ENCODE measurements around the gene KTN1.

KTN1 gene

DNA sequence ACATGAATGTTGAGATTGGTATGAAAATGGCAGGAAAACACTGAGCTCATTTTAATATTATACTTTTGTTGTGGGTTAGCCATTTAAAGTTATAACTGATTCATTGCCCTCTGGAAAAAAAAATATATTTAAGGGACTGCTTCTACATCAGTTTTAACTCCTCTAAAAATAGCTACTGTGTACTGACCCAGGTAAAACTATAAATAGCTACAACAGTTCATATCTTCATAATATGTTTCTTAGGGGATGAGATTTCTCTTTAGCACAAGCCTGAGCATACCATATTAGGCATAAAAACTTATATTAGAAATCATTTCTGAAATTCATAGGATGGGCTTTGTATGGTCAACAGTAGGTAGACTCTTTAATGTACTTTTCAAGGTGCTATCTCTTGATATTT, 81.0 kb downstream of the KTN1 start:
- Histone ChIP-seq H2AFZ (ENCODE audit: low read length) (no peak overlapping the region), H3K4me2 (ENCODE audit: low read depth, low read length, poor library complexity, severe bottlenecking) (no peak overlapping the region), H3K9ac (ENCODE audit: low read depth, low read length, poor library complexity, severe bottlenecking) (no peak overlapping the region), H3K79me2 (ENCODE audit: insufficient read depth, low read length) (no peaks in the 10 kb centered on the region), H4K20me1 (ENCODE audit: insufficient read depth, low read length, poor library complexity, severe bottlenecking) (no peaks in the 10 kb centered on the region), H3K9me2 (replicated peaks; ENCODE audit: low read depth, low read length) (no peaks in the 10 kb centered on the region), H3K27me3 (ENCODE audit: insufficient read depth, low read length, poor library complexity, severe bottlenecking) (no peaks in the 10 kb centered on the region), H3K4me3 (ENCODE audit: low read length, poor library complexity, severe bottlenecking) (no peak overlapping the region), H3K9me3 (ENCODE audit: insufficient read depth, low read depth, low read length) (no peaks in the 10 kb centered on the region), H3K36me3 (ENCODE audit: insufficient read depth, low read length) (peaks cover 83% of the 10 kb centered on the region), H3F3A (ENCODE audit: low read depth) (no peaks in the 10 kb centered on the region), H3K4me1 (ENCODE audit: insufficient read depth, low read length, poor library complexity, severe bottlenecking) (no peaks in the 10 kb centered on the region)
- TF ChIP-seq EZH2phosphoT487 (IDR thresholded peaks at IDR 0.05; ENCODE audit: borderline replicate concordance): no peak
- TF ChIP-seq, protein P1, sequence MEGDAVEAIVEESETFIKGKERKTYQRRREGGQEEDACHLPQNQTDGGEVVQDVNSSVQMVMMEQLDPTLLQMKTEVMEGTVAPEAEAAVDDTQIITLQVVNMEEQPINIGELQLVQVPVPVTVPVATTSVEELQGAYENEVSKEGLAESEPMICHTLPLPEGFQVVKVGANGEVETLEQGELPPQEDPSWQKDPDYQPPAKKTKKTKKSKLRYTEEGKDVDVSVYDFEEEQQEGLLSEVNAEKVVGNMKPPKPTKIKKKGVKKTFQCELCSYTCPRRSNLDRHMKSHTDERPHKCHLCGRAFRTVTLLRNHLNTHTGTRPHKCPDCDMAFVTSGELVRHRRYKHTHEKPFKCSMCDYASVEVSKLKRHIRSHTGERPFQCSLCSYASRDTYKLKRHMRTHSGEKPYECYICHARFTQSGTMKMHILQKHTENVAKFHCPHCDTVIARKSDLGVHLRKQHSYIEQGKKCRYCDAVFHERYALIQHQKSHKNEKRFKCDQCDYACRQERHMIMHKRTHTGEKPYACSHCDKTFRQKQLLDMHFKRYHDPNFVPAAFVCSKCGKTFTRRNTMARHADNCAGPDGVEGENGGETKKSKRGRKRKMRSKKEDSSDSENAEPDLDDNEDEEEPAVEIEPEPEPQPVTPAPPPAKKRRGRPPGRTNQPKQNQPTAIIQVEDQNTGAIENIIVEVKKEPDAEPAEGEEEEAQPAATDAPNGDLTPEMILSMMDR (conservative IDR thresholded peaks at IDR 0.05; ENCODE audit: low read length): no peak

DNA sequence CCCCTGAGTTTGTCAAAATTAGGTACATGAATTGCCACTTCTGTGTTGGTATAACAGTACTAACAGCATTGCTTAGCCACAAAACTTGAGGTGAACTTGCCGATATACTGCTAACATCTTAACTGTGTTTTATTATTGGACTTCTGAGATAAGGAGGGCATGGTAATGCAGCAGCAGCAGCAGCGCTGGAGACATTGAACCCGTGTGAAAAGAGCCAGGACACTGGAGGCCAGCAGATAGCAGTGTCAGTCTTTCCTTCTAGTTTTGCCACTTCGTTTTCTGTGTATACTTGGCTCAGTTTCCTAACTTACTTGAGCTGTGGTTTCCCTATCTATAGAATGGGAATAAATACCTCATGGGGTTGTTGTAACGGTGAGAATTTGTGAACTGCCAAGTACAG, 82.7 kb downstream of the KTN1 start:
- TF ChIP-seq, protein P1 (conservative IDR thresholded peaks at IDR 0.05; ENCODE audit: low read length): no peak
- TF ChIP-seq EZH2phosphoT487 (IDR thresholded peaks at IDR 0.05; ENCODE audit: borderline replicate concordance): no peak
- Histone ChIP-seq H3K36me3 (ENCODE audit: insufficient read depth, low read length) (peaks cover 71% of the 10 kb centered on the region), H3K4me3 (ENCODE audit: low read length, poor library complexity, severe bottlenecking) (no peak overlapping the region), H3K4me2 (ENCODE audit: low read depth, low read length, poor library complexity, severe bottlenecking) (no peak overlapping the region), H3F3A (ENCODE audit: low read depth) (no peaks in the 10 kb centered on the region), H4K20me1 (ENCODE audit: insufficient read depth, low read length, poor library complexity, severe bottlenecking) (no peaks in the 10 kb centered on the region), H3K9ac (ENCODE audit: low read depth, low read length, poor library complexity, severe bottlenecking) (no peak overlapping the region), H3K9me2 (replicated peaks; ENCODE audit: low read depth, low read length) (no peaks in the 10 kb centered on the region), H3K27me3 (ENCODE audit: insufficient read depth, low read length, poor library complexity, severe bottlenecking) (no peaks in the 10 kb centered on the region), H3K9me3 (ENCODE audit: insufficient read depth, low read depth, low read length) (no peaks in the 10 kb centered on the region), H2AFZ (ENCODE audit: low read length) (no peak overlapping the region), H3K4me1 (ENCODE audit: insufficient read depth, low read length, poor library complexity, severe bottlenecking) (no peaks in the 10 kb centered on the region), H3K79me2 (ENCODE audit: insufficient read depth, low read length) (no peaks in the 10 kb centered on the region)

DNA sequence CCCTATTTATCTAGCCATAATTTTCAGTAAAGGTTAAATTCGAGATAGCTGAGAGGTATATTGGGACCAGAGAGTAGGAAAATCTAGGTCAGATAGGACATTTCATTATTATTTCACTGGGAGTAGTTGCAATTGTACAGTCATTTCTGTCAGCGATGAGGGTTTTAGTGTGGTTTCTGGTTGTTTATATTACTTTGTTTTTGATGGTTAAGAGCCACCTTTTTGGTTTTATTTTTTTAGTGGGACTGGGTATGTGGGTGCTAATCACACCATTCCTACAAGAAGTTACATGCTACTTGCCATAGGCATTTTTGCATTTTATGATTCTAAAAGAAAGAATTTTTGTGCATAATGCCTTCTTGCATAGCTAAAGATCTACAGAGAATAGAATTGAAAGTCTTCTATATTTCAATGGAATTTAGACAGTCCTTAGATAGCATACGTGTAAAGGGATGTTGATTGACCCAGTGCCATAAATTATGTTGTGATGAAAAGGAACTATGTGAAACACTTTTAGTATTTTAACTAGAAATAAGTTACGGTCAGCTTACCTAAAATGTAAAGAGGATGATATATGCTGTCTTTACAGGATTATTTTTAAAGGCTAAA, 85.2 kb downstream of the KTN1 start:
- H3K9me2 ChIP-seq (replicated peaks; ENCODE audit: low read depth, low read length): no peaks in the 10 kb centered on the region
- no peaks in the 10 kb centered on the region for H3F3A ChIP-seq (ENCODE audit: low read depth)
- no peaks in the 10 kb centered on the region for H3K4me1 ChIP-seq (ENCODE audit: insufficient read depth, low read length, poor library complexity, severe bottlenecking)
- H3K36me3 ChIP-seq (ENCODE audit: insufficient read depth, low read length): peaks cover 63% of the 10 kb centered on the region
- H3K4me3 ChIP-seq (ENCODE audit: low read length, poor library complexity, severe bottlenecking): no peak overlapping the region
- no peaks in the 10 kb centered on the region for H3K79me2 ChIP-seq (ENCODE audit: insufficient read depth, low read length)
- no peaks in the 10 kb centered on the region for H4K20me1 ChIP-seq (ENCODE audit: insufficient read depth, low read length, poor library complexity, severe bottlenecking)
- no peak overlapping the region for H3K9ac ChIP-seq (ENCODE audit: low read depth, low read length, poor library complexity, severe bottlenecking)
- no peaks in the 10 kb centered on the region for H3K27me3 ChIP-seq (ENCODE audit: insufficient read depth, low read length, poor library complexity, severe bottlenecking)
- H3K4me2 ChIP-seq (ENCODE audit: low read depth, low read length, poor library complexity, severe bottlenecking): no peak overlapping the region
- H2AFZ ChIP-seq (ENCODE audit: low read length): no peak overlapping the region
- no peaks in the 10 kb centered on the region for H3K9me3 ChIP-seq (ENCODE audit: insufficient read depth, low read depth, low read length)
- no peak for TF ChIP-seq EZH2phosphoT487 (IDR thresholded peaks at IDR 0.05; ENCODE audit: borderline replicate concordance)
- TF ChIP-seq, protein P1 (conservative IDR thresholded peaks at IDR 0.05; ENCODE audit: low read length): no peak

Data from Loucy (cell line).